Right lobe of liver (tissue), 6 donors: ENCODE data around the gene CIB2. TPM values are rescaled to one million over a fixed set of nuclear protein-coding genes. Genes with fewer than 3 reads are reported as not detected.

ENCODE experiments used
- ATAC-seq, 4 donors: fragments of 200-7000 bp; cut with Tn5 transposase; one replicate each; pipeline ENCODE4 v1.9.1; 2020; ENCODE audit warnings: mild to moderate bottlenecking in 4 of 4, moderate library complexity in 4 of 4
- DNase-seq, 3 donors: peaks; one replicate each; pipeline ENCODE4 v3.0.0-alpha.2; 2020
- H3K27ac ChIP-seq, 3 donors: fragments of 200-600 bp; one replicate each; pipeline ENCODE4 v1.8.0; 2022
- H3K27me3 ChIP-seq, 2 donors: fragments of 200-600 bp; one replicate each; pipeline ENCODE4 v1.8.0; 2022
- H3K36me3 ChIP-seq, 4 donors: fragments of 200-600 bp; sonication (generic) in 1 of 4; one replicate each; pipeline versions ENCODE4 v1.5.1 to v1.8.0; 2017 to 2022; ENCODE audit warnings: control low read depth in 1 of 4
- H3K4me1 ChIP-seq, 4 donors: fragments of 200-600 bp; sonication (generic) in 1 of 4; one replicate each; pipeline versions ENCODE4 v1.5.1 to v1.8.0; 2017 to 2022; ENCODE audit warnings: control low read depth in 1 of 4
- H3K4me3 ChIP-seq, 3 donors: fragments of 200-600 bp; one replicate each; pipeline ENCODE4 v1.8.0; 2022
- H3K9me3 ChIP-seq, 4 donors: fragments of 200-600 bp; sonication (generic) in 1 of 4; one replicate each; pipeline versions ENCODE4 v1.5.1 to v1.8.0; 2017 to 2022; ENCODE audit warnings: control low read depth in 1 of 4
- CTCF ChIP-seq, 4 donors: fragments of 200-600 bp in 3 of 4; fragments of 450-650 bp in 1 of 4; IDR thresholded peaks; one replicate each; pipeline versions ENCODE4 v1.5.1 to v1.8.0; 2016 to 2022; ENCODE audit warnings: antibody characterized with exemption in 4 of 4, mild to moderate bottlenecking in 2 of 4
- POLR2A ChIP-seq: fragments of 450-650 bp; IDR thresholded peaks from one replicate; pipeline ENCODE4 v1.6.1; 2017; ENCODE audit warnings: antibody characterized with exemption, mild to moderate bottlenecking
- WGBS: methylation state at CpG from one replicate; pipeline ENCODE4 v1.1.6; 2018; ENCODE audit warnings: low coverage, low lambda C conversion rate; ENCODE audit not compliant: insufficient coverage; ENCODE audit errors: missing lambda C conversion rate; 5-methylcytosine and 5-hydroxymethylcytosine counted together
- intact Hi-C, 2 donors: fragments of 100-400 bp; cut with DNase I; formaldehyde crosslinking; loops; one replicate each; pipeline versions ENCODE4 v1.11.2 to v1.14.1; 2022
- total RNA-seq, 6 experiments: library from RNA; depleted of rRNA in 2 of 6; stranded (reverse); fragments of >200 nt in 2 of 6; fragmentation: NEBNext Ultra II Directional in 3 of 6; extraction: Animal tissue kit (Norgen Biotek cat#: 25700) in 3 of 6; gene quantifications; one replicate each; pipeline versions ENCODE4 v1.1.0 to v1.2.4, GENCODE V29; 2016 to 2023
- donor health status: DM: no; HTN: yes; CAD: no.
- donor health status: DM: no; HTN: no; CAD: no.
- donor health status: DM: no; HTN: no; CAD: no.
- donor health status: DM: no; HTN: yes; CAD: no.
- donor health status: DM: no; HTN: yes; CAD: no.

Gene CIB2
- total RNA-seq, 6 experiments from 2014 or later: 0.22 to 1.3 (median 0.74) TPM; not detected in 1

GRCh38 chr15:78102741-78103140, 28.5 kb downstream of the CIB2 start:
- no peak for ATAC-seq
- Histone ChIP-seq H3K9me3 (no peaks in the 10 kb centered on the region), H3K4me1 (no peaks in the 10 kb centered on the region), H3K27me3 (no peaks in the 10 kb centered on the region), H3K4me3 (no peak overlapping the region), H3K36me3 (no peaks in the 10 kb centered on the region), H3K27ac (no peak overlapping the region)
- no peak for TF ChIP-seq CTCF (IDR thresholded peaks at IDR 0.05)
- TF ChIP-seq POLR2A: no peak
- WGBS: no CpG with 5 or more reads among the region's 6 CpGs
- intact Hi-C loops: loop anchor here in 1 of 2 donors (10.0 kb wide), 1 partner anchor 108 kb away; no protein-coding TSS in a partner anchor
- peak in 2 of 3 donors; percentile 5 to 29 for DNase-seq

- 64% methylated on average over 1 of the region's 1 CpG for WGBS
- ATAC-seq (no peak), DNase-seq (no peak)
- H3K9me3 ChIP-seq: no peaks in the 10 kb centered on the region
- H3K36me3 ChIP-seq: no peaks in the 10 kb centered on the region
- no peaks in the 10 kb centered on the region for H3K4me1 ChIP-seq
- no peak overlapping the region for H3K27ac ChIP-seq
- H3K4me3 ChIP-seq: no peak overlapping the region
- TF ChIP-seq POLR2A (no peak), CTCF (IDR thresholded peaks at IDR 0.05) (no peak)
- intact Hi-C loops: loop anchor here in 1 of 2 donors (10.0 kb wide), 1 partner anchor 107 kb away; no protein-coding TSS in a partner anchor
- H3K27me3 ChIP-seq: no peaks in the 10 kb centered on the region
Measured at GRCh38 chr15:78102211-78102610, 29.0 kb downstream of the CIB2 start.

- Histone ChIP-seq H3K9me3 (no peaks in the 10 kb centered on the region), H3K4me3 (no peak overlapping the region), H3K27ac (no peak overlapping the region), H3K4me1 (no peaks in the 10 kb centered on the region), H3K27me3 (no peaks in the 10 kb centered on the region), H3K36me3 (no peaks in the 10 kb centered on the region)
- 100% methylated on average over 4 of the region's 5 CpGs for WGBS
- ATAC-seq (no peak), DNase-seq (peak in 2 of 3 donors; percentile 5 to 37)
- TF ChIP-seq CTCF (IDR thresholded peaks at IDR 0.05) (no peak), POLR2A (no peak)
- intact Hi-C loops: loop anchor here in 1 of 2 donors (10.0 kb wide), 1 partner anchor 107 kb away; no protein-coding TSS in a partner anchor
Measured at GRCh38 chr15:78101423-78102105, 29.7 kb downstream of the CIB2 start.

GRCh38 chr15:78100886-78101285, 30.4 kb downstream of the CIB2 start:
- Histone ChIP-seq H3K4me1 (no peaks in the 10 kb centered on the region), H3K36me3 (no peaks in the 10 kb centered on the region), H3K9me3 (no peaks in the 10 kb centered on the region), H3K27ac (no peak overlapping the region), H3K27me3 (no peaks in the 10 kb centered on the region), H3K4me3 (no peak overlapping the region)
- intact Hi-C loops: loop anchor here in 1 of 2 donors (10.0 kb wide), 1 partner anchor 106 kb away; no protein-coding TSS in a partner anchor
- ATAC-seq: no peak
- peak; percentile 7 to 26 (median 22) for DNase-seq
- TF ChIP-seq CTCF (IDR thresholded peaks at IDR 0.05) (no peak), POLR2A (no peak)
- no CpG with 5 or more reads among the region's 2 CpGs for WGBS
